K562 (cell line): ENCODE measurements around the gene LTBP2. TPM values are rescaled to one million over a fixed set of nuclear protein-coding genes. Genes with fewer than 3 reads are reported as not detected.

Experiments
- ATAC-seq: fragments of 200-7000 bp; cut with Tn5 transposase; 3 replicates; pipeline ENCODE4 v1.9.1; 2020; ENCODE audit warnings: moderate library complexity
- BruUV-seq: library from RNA; stranded (reverse); fragments of 400-500 nt; replicated peaks from 2 replicates; lab custom pipeline; 2021; lab: Mats Ljungman, UMichigan
- CTCF ChIA-PET: fragments of 300-600 bp; formaldehyde crosslinking; extraction: SDS; loops from one replicate; lab custom pipeline; 2021; ENCODE audit warnings: low intra/inter-chr PET ratio; lab: Yijun Ruan, JAX
- POLR2A ChIA-PET: fragments of 300-600, 350-650 bp; sonication (Branson Sonifier 250); formaldehyde crosslinking; extraction: SDS; loops from one replicate; lab custom pipeline; 2021; ENCODE audit warnings: antibody characterized with exemption, inconsistent platforms; lab: Yijun Ruan, JAX
- DNase-seq, 4 experiments: peaks; one replicate each; pipeline versions ENCODE4 v3.0.0 to v3.0.0-alpha.2; 2011 to 2018; ENCODE audit warnings: low spot score in 3 of 4, mixed read lengths in 3 of 4; ENCODE audit errors: extremely low read depth in 1 of 4
- FAIRE-seq: peaks from 2 replicates; lab custom pipeline; 2011; peaks lifted over from hg19 to GRCh38; lab: Jason Lieb, UNC
- H2AFZ ChIP-seq: 2 replicates; pipeline ENCODE4 v1.6.0; 2011; ENCODE audit warnings: low read depth, low read length, control low read depth, inconsistent platforms
- H3K27ac ChIP-seq: fragments of 200-600 bp; 3 replicates; pipeline ENCODE4 v1.8.0; 2011; ENCODE audit warnings: low read depth, mild to moderate bottlenecking, control low read depth, inconsistent platforms, low read length, moderate library complexity, mixed read lengths; ENCODE audit errors: extremely low read depth
- H3K27me3 ChIP-seq, 2 experiments: fragments of 300-600 bp in 1 of 2; 2 replicates in 1 of 2; 3 replicates in 1 of 2; pipeline versions ENCODE4 v1.6.0 to v1.8.0; 2011; ENCODE audit warnings: inconsistent platforms in 2 of 2, low read length in 2 of 2, mild to moderate bottlenecking in 1 of 2, mixed read lengths in 1 of 2, moderate library complexity in 1 of 2; ENCODE audit not compliant: control insufficient read depth in 2 of 2, insufficient read depth in 2 of 2
- H3K36me3 ChIP-seq: fragments of 300-600 bp; 3 replicates; pipeline ENCODE4 v1.8.0; 2011; ENCODE audit warnings: mild to moderate bottlenecking, low read length, inconsistent platforms; ENCODE audit not compliant: control insufficient read depth, insufficient read depth
- H3K4me1 ChIP-seq, 2 experiments: fragments of 200-600 bp in 1 of 2; replicated peaks in 1 of 2; 2 replicates in 1 of 2; 3 replicates in 1 of 2; pipeline versions ENCODE4 v1.5.1 to v1.8.0; 2011; ENCODE audit warnings: inconsistent platforms in 2 of 2, low read length in 2 of 2, mild to moderate bottlenecking in 1 of 2, mixed read lengths in 1 of 2, moderate library complexity in 1 of 2; ENCODE audit not compliant: control insufficient read depth in 2 of 2, insufficient read depth in 2 of 2
- H3K4me2 ChIP-seq: 2 replicates; pipeline ENCODE4 v1.6.1; 2011; ENCODE audit warnings: low read length, control low read depth, inconsistent platforms, mixed read lengths; ENCODE audit not compliant: insufficient read depth
- H3K4me3 ChIP-seq: fragments of 200-600 bp; sonication (generic), shearing (Covaris generic); 2 replicates; pipeline ENCODE4 v1.5.1; 2016; ENCODE audit warnings: control low read depth, inconsistent platforms
- H3K79me2 ChIP-seq: fragments of 200-600 bp; 3 replicates; pipeline ENCODE4 v1.8.0; 2011; ENCODE audit warnings: low read length, inconsistent platforms; ENCODE audit not compliant: control insufficient read depth, insufficient read depth
- H3K9ac ChIP-seq, 2 experiments: 2 replicates each; pipeline versions ENCODE4 v1.6.0 to v1.6.1; 2011; ENCODE audit warnings: low read depth in 2 of 2, low read length in 2 of 2, control low read depth in 1 of 2, inconsistent platforms in 1 of 2, mild to moderate bottlenecking in 1 of 2, mixed read lengths in 1 of 2; ENCODE audit not compliant: insufficient read depth in 1 of 2
- H3K9me1 ChIP-seq: one replicate; pipeline ENCODE4 v1.6.0; 2011; ENCODE audit warnings: inconsistent platforms, mild to moderate bottlenecking, low read length, moderate library complexity; ENCODE audit not compliant: control insufficient read depth, insufficient read depth
- H3K9me3 ChIP-seq: replicated peaks from 2 replicates; pipeline ENCODE4 v1.5.1; 2011; ENCODE audit warnings: low read depth, low read length, inconsistent platforms; ENCODE audit not compliant: control insufficient read depth, insufficient read depth
- H4K20me1 ChIP-seq: replicated peaks from 2 replicates; pipeline ENCODE4 v1.6.1; 2011; ENCODE audit warnings: low read length, inconsistent platforms, mixed read lengths; ENCODE audit not compliant: control insufficient read depth, insufficient read depth
- GABPA ChIP-seq: fragments of 200-800 bp; sonication (Bioruptor generic); conservative IDR thresholded peaks from 2 replicates; pipeline ENCODE4 v1.6.1; 2016; ENCODE audit warnings: low read depth, missing genetic modification characterization, missing compliant biosample characterization
- HNRNPLL ChIP-seq: fragments of 200-400 bp; formaldehyde crosslinking; IDR thresholded peaks from 2 replicates; pipeline ENCODE4 v1.6.1; 2017; ENCODE audit warnings: low read length, low read depth, mild to moderate bottlenecking; ENCODE audit not compliant: poor library complexity, severe bottlenecking
- ILF3 ChIP-seq: fragments of 450-650 bp; IDR thresholded peaks from 2 replicates; pipeline ENCODE4 v1.6.1; 2018; ENCODE audit warnings: antibody characterized with exemption, mild to moderate bottlenecking, moderate library complexity, borderline replicate concordance
- NCOA2 ChIP-seq, 2 experiments: fragments of 450-650 bp; IDR thresholded peaks; 2 replicates each; pipeline ENCODE4 v1.6.1; 2018; ENCODE audit warnings: mild to moderate bottlenecking in 2 of 2, moderate library complexity in 1 of 2; ENCODE audit not compliant: partially characterized antibody in 2 of 2
- PCBP1 ChIP-seq: fragments of 200-400 bp; formaldehyde crosslinking; IDR thresholded peaks from 2 replicates; pipeline ENCODE4 v1.6.1; 2018; ENCODE audit warnings: mild to moderate bottlenecking, low read depth, low read length; ENCODE audit not compliant: poor library complexity, severe bottlenecking
- RBM25 ChIP-seq: fragments of 200-400 bp; formaldehyde crosslinking; IDR thresholded peaks from 2 replicates; pipeline ENCODE4 v1.6.1; 2018; ENCODE audit warnings: low read length, low read depth, moderate library complexity; ENCODE audit not compliant: severe bottlenecking
- RFX5 ChIP-seq: IDR thresholded peaks from 2 replicates; pipeline ENCODE4 v1.6.1; 2011; ENCODE audit warnings: low read depth, mild to moderate bottlenecking, improper control_type of control experiment, low read length
- THRB ChIP-seq: fragments of 450-650 bp; formaldehyde crosslinking; conservative IDR thresholded peaks from 2 replicates; pipeline ENCODE4 v1.4.0; 2022; ENCODE audit warnings: mild to moderate bottlenecking, missing genetic modification characterization
- ZBTB9 ChIP-seq: fragments of 450-650 bp; formaldehyde crosslinking; IDR thresholded peaks from 2 replicates; pipeline ENCODE4 v1.4.0; 2020; ENCODE audit warnings: mild to moderate bottlenecking, moderate library complexity
- ZNF184 ChIP-seq: sonication (generic); formaldehyde crosslinking; IDR thresholded peaks from 2 replicates; pipeline ENCODE4 v1.5.0; 2020; ENCODE audit warnings: missing genetic modification reagents
- ZNF280A ChIP-seq: fragments of 450-650 bp; IDR thresholded peaks from 2 replicates; pipeline ENCODE4 v1.6.1; 2018; ENCODE audit warnings: mild to moderate bottlenecking, low read depth; ENCODE audit not compliant: partially characterized antibody
- WGBS: fragments of 100-300 bp; shearing (Covaris generic); methylation state at CpG from one replicate; pipeline ENCODE4 v1.1.6; 2016; ENCODE audit warnings: low coverage, mixed read lengths; ENCODE audit not compliant: insufficient coverage; ENCODE audit errors: missing lambda C conversion rate; 5-methylcytosine and 5-hydroxymethylcytosine counted together
- in situ Hi-C: fragments of 300-500 bp; cut with MboI; formaldehyde crosslinking; loops from 4 replicates; pipeline ENCODE4 v1.15.0; 2018; ENCODE audit warnings: inconsistent platforms, mixed read lengths
- intact Hi-C: fragments of 100-400 bp; cut with micrococcal nuclease; formaldehyde crosslinking; loops from 2 replicates; pipeline ENCODE4 v1.14.2; 2022
- polyA plus RNA-seq, 8 experiments: library from polyadenylated mRNA; depleted of rRNA in 4 of 8; stranded (reverse) in 5 of 8; unstranded in 3 of 8; fragments of >200 nt; fragmentation: Nextera tagmentation in 2 of 8; fragmentation: Illumina TruSeq in 1 of 8; extraction: Ambion mirVana in 2 of 8; extraction: Trizol in 1 of 8; gene quantifications; 2 replicates each; pipeline versions ENCODE4 v1.2.1 to v1.2.3, GENCODE V29; 2011 to 2014; ENCODE audit warnings: inconsistent platforms in 1 of 8, missing spikeins in 1 of 8
- total RNA-seq, 7 experiments: library from RNA; depleted of rRNA in 6 of 7; stranded (reverse); fragments of >200 nt in 6 of 7; fragmentation: Illumina TruSeq in 2 of 7; extraction: Trizol in 2 of 7; gene quantifications; 2 replicates each; pipeline versions ENCODE4 v1.2.1 to v1.2.3, GENCODE V29; 2011 to 2021; ENCODE audit warnings: low replicate concordance in 1 of 7

Gene LTBP2
- total and polyA plus RNA-seq, 9 of the 15 experiments (the other 6 are each of a cell fraction or from before 2014, with no cell fraction given) = under 0.01 to 0.18 (median 0.03) TPM; not detected in 3

- TF ChIP-seq ZNF184 = no peak
- no peak for TF ChIP-seq ILF3
- TF ChIP-seq NCOA2 (IDR thresholded peaks at IDR 0.05; ENCODE audit: partially characterized antibody in 2 of 2) = no peak
- TF ChIP-seq THRB (CRISPR knock-in tag) = no peak
- no peak for TF ChIP-seq HNRNPLL
- TF ChIP-seq RFX5 = no peak
- TF ChIP-seq, all 486 proteins: peak for 0
Measured at GRCh38 chr14:74539503-74539902, 72.5 kb downstream of the LTBP2 start (continued).

- POLR2A ChIA-PET = no interaction called here
- in situ Hi-C loops = no loop called here
- peaks cover 6 to 36% of the 10 kb centered on the region in 2 experiments; a peak in 4 of 5 replicates for H3K27me3 ChIP-seq
- H2AFZ ChIP-seq = no peak overlapping the region
- no peaks in the 10 kb centered on the region for H3K4me1 ChIP-seq
- WGBS = 4% methylated on average over 8 of the region's 11 CpGs
- no peak overlapping the region for H3K27ac ChIP-seq
- no peak for ATAC-seq
- intact Hi-C loops = no loop called here
- no peaks in the 10 kb centered on the region for H3K9me3 ChIP-seq
- DNase-seq = no peak
- no peaks in the 10 kb centered on the region for H3K79me2 ChIP-seq
- H4K20me1 ChIP-seq = no peaks in the 10 kb centered on the region
- H3K4me2 ChIP-seq = no peak overlapping the region
- CTCF ChIA-PET = no interaction called here
- FAIRE-seq = no peak
- no peaks in the 10 kb centered on the region for H3K9me1 ChIP-seq
- no peak overlapping the region for H3K4me3 ChIP-seq
- no peaks in the 10 kb centered on the region for H3K36me3 ChIP-seq
- TF ChIP-seq ZNF280A (no peak), PCBP1 (no peak), GABPA (tag) (no peak), ZBTB9 (CRISPR knock-in tag) (no peak), RBM25 (peak; percentile 55)
- BruUV-seq = no TSS peak
- H3K9ac ChIP-seq = no peak overlapping the region
Measured at GRCh38 chr14:74538411-74539391, 73.3 kb downstream of the LTBP2 start.
